Activated naive CD4-positive, alpha-beta T cell treated with anti-CD3 and anti-CD28 coated beads, Interleukin-2, amount 50 U/mL, for 24 hours (primary cell): ENCODE results near the gene LGMN.
"Not testable (repeated sequence)": the region's sequence is repeated elsewhere in the genome, so short reads cannot be mapped to it uniquely, and the experiment has no call there.

ENCODE experiments used
- H3K27ac Mint-ChIP-seq: one replicate; pipeline ENCODE4 v1.8.0; 2021; ENCODE audit warnings: mild to moderate bottlenecking, mixed read lengths
- H3K27me3 Mint-ChIP-seq: one replicate; pipeline ENCODE4 v1.8.0; 2021; ENCODE audit warnings: mixed read lengths
- H3K36me3 Mint-ChIP-seq: one replicate; pipeline ENCODE4 v1.8.0; 2021; ENCODE audit warnings: mixed read lengths
- H3K4me1 Mint-ChIP-seq: one replicate; pipeline ENCODE4 v1.8.0; 2021; ENCODE audit warnings: mixed read lengths
- H3K4me3 Mint-ChIP-seq: one replicate; pipeline ENCODE4 v1.8.0; 2021; ENCODE audit warnings: mild to moderate bottlenecking, mixed read lengths
- H3K9me3 Mint-ChIP-seq: one replicate; pipeline ENCODE4 v1.8.0; 2021; ENCODE audit warnings: mixed read lengths

Gene LGMN

GRCh38 chr14:92774572-92774971 is 26.1 kb upstream of the LGMN start:
- no peaks in the 10 kb centered on the region for H3K9me3 Mint-ChIP-seq
- no peaks in the 10 kb centered on the region for H3K36me3 Mint-ChIP-seq
- no peaks in the 10 kb centered on the region for H3K27me3 Mint-ChIP-seq
- peaks cover 6% of the 10 kb centered on the region for H3K4me1 Mint-ChIP-seq
- no peak overlapping the region for H3K4me3 Mint-ChIP-seq
- no peak overlapping the region for H3K27ac Mint-ChIP-seq

GRCh38 chr14:92770484-92770883 is 22.1 kb upstream of the LGMN start:
- no peaks in the 10 kb centered on the region for H3K27me3 Mint-ChIP-seq
- no peak overlapping the region for H3K4me3 Mint-ChIP-seq
- H3K9me3 Mint-ChIP-seq = no peaks in the 10 kb centered on the region
- H3K27ac Mint-ChIP-seq = no peak overlapping the region
- peaks cover 13% of the 10 kb centered on the region for H3K4me1 Mint-ChIP-seq
- H3K36me3 Mint-ChIP-seq = no peaks in the 10 kb centered on the region

GRCh38 chr14:92768795-92769194 is 20.4 kb upstream of the LGMN start:
- no peaks in the 10 kb centered on the region for H3K27me3 Mint-ChIP-seq
- no peak overlapping the region for H3K4me3 Mint-ChIP-seq
- H3K4me1 Mint-ChIP-seq = peaks cover 13% of the 10 kb centered on the region
- no peak overlapping the region for H3K27ac Mint-ChIP-seq
- no peaks in the 10 kb centered on the region for H3K36me3 Mint-ChIP-seq
- no peaks in the 10 kb centered on the region for H3K9me3 Mint-ChIP-seq

GRCh38 chr14:92768236-92768635 is 19.8 kb upstream of the LGMN start:
- H3K4me3 Mint-ChIP-seq, H3K9me3 Mint-ChIP-seq, H3K27ac Mint-ChIP-seq, H3K36me3 Mint-ChIP-seq, H3K27me3 Mint-ChIP-seq: not testable (repeated sequence)
- peaks cover 13% of the 10 kb centered on the region for H3K4me1 Mint-ChIP-seq

GRCh38 chr14:92763666-92764631 is 15.5 kb upstream of the LGMN start:
- peaks cover 22% of the 10 kb centered on the region for H3K4me1 Mint-ChIP-seq

GRCh38 chr14:92760524-92760805 is 12.0 kb upstream of the LGMN start:
- no peak overlapping the region for H3K27ac Mint-ChIP-seq
- no peaks in the 10 kb centered on the region for H3K27me3 Mint-ChIP-seq
- no peaks in the 10 kb centered on the region for H3K9me3 Mint-ChIP-seq
- peaks cover 15% of the 10 kb centered on the region for H3K4me1 Mint-ChIP-seq
- no peaks in the 10 kb centered on the region for H3K36me3 Mint-ChIP-seq
- H3K4me3 Mint-ChIP-seq = no peak overlapping the region

More at GRCh38 chr14:92763666-92764631, 15.5 kb upstream of the LGMN start:
- H3K9me3 Mint-ChIP-seq, H3K27me3 Mint-ChIP-seq, H3K27ac Mint-ChIP-seq, H3K36me3 Mint-ChIP-seq, H3K4me3 Mint-ChIP-seq: not testable (repeated sequence)

- Mint-ChIP-seq H3K9me3 (no peaks in the 10 kb centered on the region), H3K4me3 (no peak overlapping the region), H3K36me3 (no peaks in the 10 kb centered on the region)
These were observed 11.5 kb upstream of the LGMN start for GRCh38 chr14:92759679-92760523.

GRCh38 chr14:92759300-92759678 is 10.9 kb upstream of the LGMN start:
- Mint-ChIP-seq H3K9me3 (no peaks in the 10 kb centered on the region), H3K4me3 (no peak overlapping the region), H3K27ac (no peak overlapping the region), H3K4me1 (peaks cover 19% of the 10 kb centered on the region), H3K36me3 (no peaks in the 10 kb centered on the region), H3K27me3 (no peaks in the 10 kb centered on the region)

More at GRCh38 chr14:92759679-92760523, 11.5 kb upstream of the LGMN start:
- H3K27me3 Mint-ChIP-seq = no peaks in the 10 kb centered on the region
- H3K4me1 Mint-ChIP-seq = peaks cover 19% of the 10 kb centered on the region
- H3K27ac Mint-ChIP-seq = no peak overlapping the region

- Mint-ChIP-seq H3K27me3 (no peaks in the 10 kb centered on the region), H3K4me3 (no peak overlapping the region), H3K36me3 (no peaks in the 10 kb centered on the region), H3K4me1 (peaks cover 19% of the 10 kb centered on the region), H3K27ac (no peak overlapping the region), H3K9me3 (no peaks in the 10 kb centered on the region)
These were observed 8.0 kb upstream of the LGMN start for GRCh38 chr14:92756446-92756845.

- no peaks in the 10 kb centered on the region for H3K27me3 Mint-ChIP-seq
- H3K9me3 Mint-ChIP-seq = no peaks in the 10 kb centered on the region
- H3K36me3 Mint-ChIP-seq = no peaks in the 10 kb centered on the region
- no peak overlapping the region for H3K4me3 Mint-ChIP-seq
- H3K4me1 Mint-ChIP-seq = peaks cover 21% of the 10 kb centered on the region
- peak overlapping the region; percentile 27 for H3K27ac Mint-ChIP-seq
These were observed 7.1 kb upstream of the LGMN start for GRCh38 chr14:92755495-92755894.

- H3K9me3 Mint-ChIP-seq = no peaks in the 10 kb centered on the region
- no peaks in the 10 kb centered on the region for H3K27me3 Mint-ChIP-seq
- H3K36me3 Mint-ChIP-seq = no peaks in the 10 kb centered on the region
- peak overlapping the region; percentile 25 for H3K27ac Mint-ChIP-seq
- no peak overlapping the region for H3K4me3 Mint-ChIP-seq
- H3K4me1 Mint-ChIP-seq = peaks cover 21% of the 10 kb centered on the region
These were observed 6.5 kb upstream of the LGMN start for GRCh38 chr14:92754966-92755365.

GRCh38 chr14:92753250-92753649 is 4.8 kb upstream of the LGMN start:
- no peak overlapping the region for H3K27ac Mint-ChIP-seq
- no peak overlapping the region for H3K4me3 Mint-ChIP-seq
- peaks cover 27% of the 10 kb centered on the region for H3K4me1 Mint-ChIP-seq
- no peaks in the 10 kb centered on the region for H3K36me3 Mint-ChIP-seq
- no peaks in the 10 kb centered on the region for H3K9me3 Mint-ChIP-seq
- H3K27me3 Mint-ChIP-seq = no peaks in the 10 kb centered on the region

GRCh38 chr14:92751819-92752218 is 3.4 kb upstream of the LGMN start:
- H3K4me3 Mint-ChIP-seq = no peak overlapping the region
- no peaks in the 10 kb centered on the region for H3K36me3 Mint-ChIP-seq
- H3K27ac Mint-ChIP-seq = no peak overlapping the region

GRCh38 chr14:92750994-92751400 is 2.6 kb upstream of the LGMN start:
- Mint-ChIP-seq H3K27me3 (no peaks in the 10 kb centered on the region), H3K27ac (no peak overlapping the region), H3K4me1 (peaks cover 47% of the 10 kb centered on the region)

More at GRCh38 chr14:92751819-92752218, 3.4 kb upstream of the LGMN start:
- H3K4me1 Mint-ChIP-seq = peaks cover 41% of the 10 kb centered on the region
- H3K9me3 Mint-ChIP-seq = no peaks in the 10 kb centered on the region
- no peaks in the 10 kb centered on the region for H3K27me3 Mint-ChIP-seq

GRCh38 chr14:92750222-92750728 is 1.8 kb upstream of the LGMN start:
- H3K36me3 Mint-ChIP-seq, H3K27me3 Mint-ChIP-seq, H3K9me3 Mint-ChIP-seq: not testable (repeated sequence)
- Mint-ChIP-seq H3K27ac (peak overlapping the region; percentile 55), H3K4me3 (peak overlapping the region; percentile 89), H3K4me1 (peaks cover 49% of the 10 kb centered on the region)

More at GRCh38 chr14:92750994-92751400, 2.6 kb upstream of the LGMN start:
- Mint-ChIP-seq H3K36me3 (no peaks in the 10 kb centered on the region), H3K4me3 (peak overlapping the region; percentile 89), H3K9me3 (no peaks in the 10 kb centered on the region)
